Measurements from ENCODE around the gene TIMP2.
"Not testable (repeated sequence)": the region's sequence is repeated elsewhere in the genome, so short reads cannot be mapped to it uniquely, and the experiment has no call there.

Gene TIMP2

GRCh38 chr17:78966910-78967600 lies 41.9 kb upstream of the TIMP2 start:
- peaks cover 3 to 44% of the 10 kb centered on the region in 2 donors for H3K36me3 ChIP-seq (ENCODE audit: control insufficient read depth in 1 of 2, insufficient read depth in 2 of 2, low read length in 2 of 2)
- H3K27ac ChIP-seq (ENCODE audit: low read depth, low read length): no peak overlapping the region

GRCh38 chr17:78966123-78966813 lies 41.1 kb upstream of the TIMP2 start:
- Histone ChIP-seq H3K27me3 (ENCODE audit: control insufficient read depth in 1 of 2, insufficient read depth in 2 of 2, low read length in 2 of 2) (no peaks in the 10 kb centered on the region), H3K4me3 (ENCODE audit: low read depth in 1 of 2, low read length in 2 of 2) (no peak overlapping the region), H3K9ac (ENCODE audit: low read depth in 1 of 2, low read length in 2 of 2) (no peak overlapping the region), H3K4me1 (ENCODE audit: control insufficient read depth in 1 of 2, insufficient read depth in 2 of 2, low read length in 2 of 2) (peaks cover 13 to 30% of the 10 kb centered on the region in 2 donors), H3K27ac (ENCODE audit: low read depth, low read length) (no peak overlapping the region), H3K36me3 (ENCODE audit: control insufficient read depth in 1 of 2, insufficient read depth in 2 of 2, low read length in 2 of 2) (peaks cover 3 to 42% of the 10 kb centered on the region in 2 donors), H3K9me3 (ENCODE audit: control insufficient read depth in 1 of 2, low read length in 2 of 2) (no peaks in the 10 kb centered on the region)

More at GRCh38 chr17:78966910-78967600, 41.9 kb upstream of the TIMP2 start:
- Histone ChIP-seq H3K9ac (ENCODE audit: low read depth in 1 of 2, low read length in 2 of 2) (no peak overlapping the region), H3K4me1 (ENCODE audit: control insufficient read depth in 1 of 2, insufficient read depth in 2 of 2, low read length in 2 of 2) (peaks cover 17 to 34% of the 10 kb centered on the region in 2 donors), H3K27me3 (ENCODE audit: control insufficient read depth in 1 of 2, insufficient read depth in 2 of 2, low read length in 2 of 2) (no peaks in the 10 kb centered on the region), H3K4me3 (ENCODE audit: low read depth in 1 of 2, low read length in 2 of 2) (no peak overlapping the region), H3K9me3 (ENCODE audit: control insufficient read depth in 1 of 2, low read length in 2 of 2) (no peaks in the 10 kb centered on the region)

GRCh38 chr17:78965491-78965924 lies 40.3 kb upstream of the TIMP2 start:
- H3K27ac ChIP-seq (ENCODE audit: low read depth, low read length): no peak overlapping the region
- no peak overlapping the region for H3K4me3 ChIP-seq (ENCODE audit: low read depth in 1 of 2, low read length in 2 of 2)
- peaks cover 3 to 38% of the 10 kb centered on the region in 2 donors for H3K36me3 ChIP-seq (ENCODE audit: control insufficient read depth in 1 of 2, insufficient read depth in 2 of 2, low read length in 2 of 2)
- H3K27me3 ChIP-seq (ENCODE audit: control insufficient read depth in 1 of 2, insufficient read depth in 2 of 2, low read length in 2 of 2): no peaks in the 10 kb centered on the region
- H3K9ac ChIP-seq (ENCODE audit: low read depth in 1 of 2, low read length in 2 of 2): no peak overlapping the region
- peaks cover 6 to 22% of the 10 kb centered on the region in 2 donors for H3K4me1 ChIP-seq (ENCODE audit: control insufficient read depth in 1 of 2, insufficient read depth in 2 of 2, low read length in 2 of 2)
- no peaks in the 10 kb centered on the region for H3K9me3 ChIP-seq (ENCODE audit: control insufficient read depth in 1 of 2, low read length in 2 of 2)

GRCh38 chr17:78963378-78963777 lies 38.2 kb upstream of the TIMP2 start:
- H3K9me3 ChIP-seq (ENCODE audit: control insufficient read depth in 1 of 2, low read length in 2 of 2): no peaks in the 10 kb centered on the region
- H3K4me3 ChIP-seq (ENCODE audit: low read depth in 1 of 2, low read length in 2 of 2): no peak overlapping the region
- H3K27ac ChIP-seq (ENCODE audit: low read depth, low read length): no peak overlapping the region
- peaks cover 0 to 22% of the 10 kb centered on the region in 2 donors for H3K36me3 ChIP-seq (ENCODE audit: control insufficient read depth in 1 of 2, insufficient read depth in 2 of 2, low read length in 2 of 2)
- H3K9ac ChIP-seq (ENCODE audit: low read depth in 1 of 2, low read length in 2 of 2): no peak overlapping the region
- peaks cover 10 to 18% of the 10 kb centered on the region in 2 donors for H3K4me1 ChIP-seq (ENCODE audit: control insufficient read depth in 1 of 2, insufficient read depth in 2 of 2, low read length in 2 of 2)
- H3K27me3 ChIP-seq (ENCODE audit: control insufficient read depth in 1 of 2, insufficient read depth in 2 of 2, low read length in 2 of 2): no peaks in the 10 kb centered on the region

GRCh38 chr17:78962984-78963348 lies 37.8 kb upstream of the TIMP2 start:
- not testable (repeated sequence) for H3K9ac ChIP-seq (ENCODE audit: low read depth in 1 of 2, low read length in 2 of 2); H3K27me3 ChIP-seq (ENCODE audit: control insufficient read depth in 1 of 2, insufficient read depth in 2 of 2, low read length in 2 of 2); H3K27ac ChIP-seq (ENCODE audit: low read depth, low read length); H3K4me3 ChIP-seq (ENCODE audit: low read depth in 1 of 2, low read length in 2 of 2); H3K9me3 ChIP-seq (ENCODE audit: control insufficient read depth in 1 of 2, low read length in 2 of 2)
- H3K36me3 ChIP-seq (ENCODE audit: control insufficient read depth in 1 of 2, insufficient read depth in 2 of 2, low read length in 2 of 2): peaks cover 0 to 18% of the 10 kb centered on the region in 2 donors
- H3K4me1 ChIP-seq (ENCODE audit: control insufficient read depth in 1 of 2, insufficient read depth in 2 of 2, low read length in 2 of 2): peaks cover 10 to 18% of the 10 kb centered on the region in 2 donors

- H3K4me3 ChIP-seq (ENCODE audit: low read depth in 1 of 2, low read length in 2 of 2): no peak overlapping the region
- H3K9ac ChIP-seq (ENCODE audit: low read depth in 1 of 2, low read length in 2 of 2): no peak overlapping the region
- H3K4me1 ChIP-seq (ENCODE audit: control insufficient read depth in 1 of 2, insufficient read depth in 2 of 2, low read length in 2 of 2): peaks cover 10 to 18% of the 10 kb centered on the region in 2 donors
- no peaks in the 10 kb centered on the region for H3K9me3 ChIP-seq (ENCODE audit: control insufficient read depth in 1 of 2, low read length in 2 of 2)
- peaks cover 0 to 13% of the 10 kb centered on the region in 2 donors for H3K36me3 ChIP-seq (ENCODE audit: control insufficient read depth in 1 of 2, insufficient read depth in 2 of 2, low read length in 2 of 2)
- no peak overlapping the region for H3K27ac ChIP-seq (ENCODE audit: low read depth, low read length)
- no peaks in the 10 kb centered on the region for H3K27me3 ChIP-seq (ENCODE audit: control insufficient read depth in 1 of 2, insufficient read depth in 2 of 2, low read length in 2 of 2)
Measured at GRCh38 chr17:78962345-78962983, 37.3 kb upstream of the TIMP2 start.

GRCh38 chr17:78961571-78961970 lies 36.4 kb upstream of the TIMP2 start:
- Histone ChIP-seq H3K27me3 (ENCODE audit: control insufficient read depth in 1 of 2, insufficient read depth in 2 of 2, low read length in 2 of 2) (no peaks in the 10 kb centered on the region), H3K4me3 (ENCODE audit: low read depth in 1 of 2, low read length in 2 of 2) (no peak overlapping the region), H3K9ac (ENCODE audit: low read depth in 1 of 2, low read length in 2 of 2) (no peak overlapping the region), H3K36me3 (ENCODE audit: control insufficient read depth in 1 of 2, insufficient read depth in 2 of 2, low read length in 2 of 2) (peaks cover 0 to 4% of the 10 kb centered on the region in 2 donors), H3K4me1 (ENCODE audit: control insufficient read depth in 1 of 2, insufficient read depth in 2 of 2, low read length in 2 of 2) (peaks cover 10 to 18% of the 10 kb centered on the region in 2 donors), H3K9me3 (ENCODE audit: control insufficient read depth in 1 of 2, low read length in 2 of 2) (no peaks in the 10 kb centered on the region), H3K27ac (ENCODE audit: low read depth, low read length) (no peak overlapping the region)

- Histone ChIP-seq H3K36me3 (ENCODE audit: control insufficient read depth in 1 of 2, insufficient read depth in 2 of 2, low read length in 2 of 2) (no peaks in the 10 kb centered on the region), H3K9me3 (ENCODE audit: control insufficient read depth in 1 of 2, low read length in 2 of 2) (no peaks in the 10 kb centered on the region), H3K9ac (ENCODE audit: low read depth in 1 of 2, low read length in 2 of 2) (no peak overlapping the region), H3K4me1 (ENCODE audit: control insufficient read depth in 1 of 2, insufficient read depth in 2 of 2, low read length in 2 of 2) (peaks cover 10 to 18% of the 10 kb centered on the region in 2 donors), H3K4me3 (ENCODE audit: low read depth in 1 of 2, low read length in 2 of 2) (no peak overlapping the region), H3K27me3 (ENCODE audit: control insufficient read depth in 1 of 2, insufficient read depth in 2 of 2, low read length in 2 of 2) (no peaks in the 10 kb centered on the region), H3K27ac (ENCODE audit: low read depth, low read length) (no peak overlapping the region)
Measured at GRCh38 chr17:78960928-78961327, 35.7 kb upstream of the TIMP2 start.

- Histone ChIP-seq H3K4me1 (ENCODE audit: control insufficient read depth in 1 of 2, insufficient read depth in 2 of 2, low read length in 2 of 2) (peaks cover 10 to 14% of the 10 kb centered on the region in 2 donors), H3K36me3 (ENCODE audit: control insufficient read depth in 1 of 2, insufficient read depth in 2 of 2, low read length in 2 of 2) (no peaks in the 10 kb centered on the region), H3K27me3 (ENCODE audit: control insufficient read depth in 1 of 2, insufficient read depth in 2 of 2, low read length in 2 of 2) (no peaks in the 10 kb centered on the region), H3K27ac (ENCODE audit: low read depth, low read length) (no peak overlapping the region), H3K9ac (ENCODE audit: low read depth in 1 of 2, low read length in 2 of 2) (no peak overlapping the region), H3K4me3 (ENCODE audit: low read depth in 1 of 2, low read length in 2 of 2) (no peak overlapping the region), H3K9me3 (ENCODE audit: control insufficient read depth in 1 of 2, low read length in 2 of 2) (no peaks in the 10 kb centered on the region)
Measured at GRCh38 chr17:78959803-78960202, 34.6 kb upstream of the TIMP2 start.

GRCh38 chr17:78958641-78959127 lies 33.5 kb upstream of the TIMP2 start:
- Histone ChIP-seq H3K27ac (ENCODE audit: low read depth, low read length) (no peak overlapping the region), H3K27me3 (ENCODE audit: control insufficient read depth in 1 of 2, insufficient read depth in 2 of 2, low read length in 2 of 2) (no peaks in the 10 kb centered on the region), H3K4me3 (ENCODE audit: low read depth in 1 of 2, low read length in 2 of 2) (no peak overlapping the region), H3K9ac (ENCODE audit: low read depth in 1 of 2, low read length in 2 of 2) (no peak overlapping the region), H3K9me3 (ENCODE audit: control insufficient read depth in 1 of 2, low read length in 2 of 2) (no peaks in the 10 kb centered on the region), H3K4me1 (ENCODE audit: control insufficient read depth in 1 of 2, insufficient read depth in 2 of 2, low read length in 2 of 2) (peaks cover 10 to 14% of the 10 kb centered on the region in 2 donors), H3K36me3 (ENCODE audit: control insufficient read depth in 1 of 2, insufficient read depth in 2 of 2, low read length in 2 of 2) (no peaks in the 10 kb centered on the region)
